GM21423 (cell line): ENCODE data around the gene CSRP2.

Experiments used
- ATAC-seq: cut with Tn5 transposase; IDR thresholded peaks from one replicate; pipeline ENCODE4 v1.9.1; 2021; ENCODE audit warnings: mild to moderate bottlenecking, moderate library complexity; ENCODE audit not compliant: unreplicated experiment

CSRP2 gene

GRCh38 chr12:76864791-76865400 is 13.9 kb downstream of the CSRP2 start:
- peak; percentile 78 for ATAC-seq

DNA sequence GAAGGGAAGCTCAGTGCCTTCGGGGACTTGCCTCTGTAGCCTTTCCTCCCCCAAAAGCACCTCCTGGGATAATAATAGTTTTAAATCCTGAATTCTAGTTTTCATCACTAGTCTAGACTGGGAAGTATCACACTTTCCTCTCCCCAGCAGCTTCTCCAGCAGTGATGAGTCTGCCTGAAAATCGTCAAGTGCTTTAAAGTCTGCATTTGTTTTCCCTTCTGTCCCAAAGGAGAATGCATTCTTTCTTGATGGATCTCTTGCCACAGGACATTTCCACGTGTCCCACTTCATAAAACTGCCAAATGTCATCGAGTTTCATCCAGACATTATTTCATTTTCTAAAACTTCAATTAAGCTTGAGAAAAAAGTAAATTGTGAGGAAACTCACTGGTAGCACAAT is 15.0 kb downstream of the CSRP2 start:
- no peak for ATAC-seq

GRCh38 chr12:76863005-76863670 is 15.7 kb downstream of the CSRP2 start:
- ATAC-seq: no peak

- no peak for ATAC-seq
Observed at GRCh38 chr12:76860256-76860655, 18.6 kb downstream of the CSRP2 start.

DNA sequence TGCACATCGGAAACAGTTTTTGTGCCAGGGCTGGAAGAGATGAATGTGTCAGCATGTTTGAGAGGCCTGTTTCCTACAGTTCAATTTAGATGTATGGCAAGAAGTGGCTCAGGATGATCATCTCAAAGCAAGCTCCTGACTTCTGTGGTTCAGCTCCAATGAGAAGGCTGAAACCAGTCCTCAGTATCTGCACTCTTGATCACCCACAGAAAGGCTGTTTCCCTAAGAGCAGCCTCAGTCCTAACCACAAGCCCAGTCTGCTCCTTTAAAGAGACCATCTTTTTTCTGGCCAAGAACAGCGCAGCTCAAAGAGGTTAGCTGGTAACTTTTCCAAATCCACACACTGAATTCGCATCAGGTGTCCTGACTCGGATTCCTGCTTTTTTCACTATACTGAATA is 19.2 kb downstream of the CSRP2 start:
- no peak for ATAC-seq

DNA sequence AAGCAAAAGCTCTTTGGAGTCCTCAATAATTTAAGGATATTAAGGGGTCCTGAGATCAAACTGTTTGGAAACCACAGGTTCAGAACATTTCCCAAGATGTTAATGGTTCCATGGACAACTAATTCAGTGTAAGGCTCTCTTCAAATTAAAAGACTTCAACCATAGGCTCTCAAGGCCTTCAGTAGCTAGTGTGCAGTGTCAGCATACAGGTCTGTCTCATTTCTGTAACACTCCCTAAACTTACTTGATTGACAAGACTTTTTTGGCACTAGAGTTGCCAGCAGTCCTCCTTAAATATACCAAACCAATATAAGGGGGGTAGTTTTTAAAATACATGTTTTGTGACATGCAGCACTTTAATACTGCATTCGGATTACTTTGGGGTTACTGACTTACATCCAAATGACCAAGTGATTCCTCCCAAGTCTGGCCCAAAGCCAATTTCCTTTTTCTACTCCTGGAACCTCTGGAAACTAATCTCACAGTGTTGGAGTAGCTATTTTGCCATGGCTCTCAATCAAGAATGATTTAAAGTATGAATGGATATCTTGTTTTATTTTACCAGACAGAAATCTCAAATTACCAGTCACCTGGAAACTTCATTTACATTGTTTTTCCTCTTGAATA is 22.7 kb downstream of the CSRP2 start:
- no peak for ATAC-seq

DNA sequence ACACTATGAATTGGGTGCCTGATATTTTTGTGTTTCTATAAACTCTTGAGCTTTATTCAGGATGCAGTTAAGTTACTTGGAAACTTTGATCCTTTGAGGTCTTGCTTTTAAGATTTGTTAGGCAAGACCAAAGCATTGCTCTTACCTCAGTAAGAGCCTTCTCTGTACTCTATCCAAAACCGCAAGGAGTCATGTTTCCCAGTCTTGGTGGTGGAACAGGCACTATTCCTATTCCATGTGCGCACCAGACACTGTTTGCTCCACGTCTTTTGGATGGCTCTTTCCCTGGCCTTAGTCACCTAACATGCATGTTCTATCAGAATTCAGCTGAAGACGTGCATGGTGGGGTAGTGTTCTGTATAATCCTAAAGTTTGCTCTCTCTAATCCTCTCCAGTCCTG is 23.5 kb downstream of the CSRP2 start:
- no peak for ATAC-seq

- ATAC-seq: no peak
Observed at GRCh38 chr12:76852106-76852505, 26.7 kb downstream of the CSRP2 start.

GRCh38 chr12:76848132-76848531 is 30.7 kb downstream of the CSRP2 start:
- no peak for ATAC-seq

- no peak for ATAC-seq
Observed at GRCh38 chr12:76847260-76847659, 31.6 kb downstream of the CSRP2 start.

DNA sequence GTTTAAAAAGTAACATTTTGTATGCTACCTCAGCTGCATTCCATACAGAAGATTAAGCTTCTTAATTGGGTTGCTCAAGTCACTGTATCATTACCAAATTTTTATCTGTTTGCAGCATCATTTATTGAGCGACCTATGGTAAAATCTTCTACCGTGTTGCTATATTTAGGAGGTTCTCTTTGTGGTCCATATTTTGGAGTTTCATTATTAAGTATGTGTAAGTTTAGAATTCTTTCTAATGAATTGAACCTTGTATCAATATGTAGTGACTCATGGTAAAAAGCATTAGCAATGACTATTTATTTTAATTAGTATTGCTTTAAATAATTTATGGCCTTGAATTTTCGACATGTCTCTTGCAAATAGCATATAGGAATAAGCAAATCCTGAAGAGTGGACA is 42.2 kb downstream of the CSRP2 start:
- ATAC-seq: no peak

- no peak for ATAC-seq
Observed at GRCh38 chr12:76830436-76830835, 48.4 kb downstream of the CSRP2 start.

- ATAC-seq: no peak
Observed at GRCh38 chr12:76820888-76821482, 57.8 kb downstream of the CSRP2 start.

GRCh38 chr12:76813972-76814371 is 64.8 kb downstream of the CSRP2 start:
- ATAC-seq: no peak

DNA sequence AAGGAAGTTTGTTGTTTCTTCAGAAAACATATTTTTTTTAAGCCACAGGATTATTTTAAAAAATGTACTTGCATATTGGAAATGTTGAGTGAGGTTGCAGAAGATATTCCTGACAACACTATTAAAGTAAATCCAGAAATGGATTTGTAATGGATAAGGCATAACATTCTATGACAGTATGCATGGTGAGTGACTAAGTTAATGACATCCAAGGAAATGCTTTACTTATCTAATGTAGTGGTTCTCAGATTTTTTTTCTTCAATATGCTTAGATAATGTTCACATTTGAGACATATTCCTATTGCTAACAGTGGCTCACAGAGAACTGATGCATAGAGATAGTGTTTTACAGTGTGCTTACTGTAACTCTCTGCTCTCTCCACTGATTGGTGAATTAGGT is 65.6 kb downstream of the CSRP2 start:
- ATAC-seq: no peak

DNA sequence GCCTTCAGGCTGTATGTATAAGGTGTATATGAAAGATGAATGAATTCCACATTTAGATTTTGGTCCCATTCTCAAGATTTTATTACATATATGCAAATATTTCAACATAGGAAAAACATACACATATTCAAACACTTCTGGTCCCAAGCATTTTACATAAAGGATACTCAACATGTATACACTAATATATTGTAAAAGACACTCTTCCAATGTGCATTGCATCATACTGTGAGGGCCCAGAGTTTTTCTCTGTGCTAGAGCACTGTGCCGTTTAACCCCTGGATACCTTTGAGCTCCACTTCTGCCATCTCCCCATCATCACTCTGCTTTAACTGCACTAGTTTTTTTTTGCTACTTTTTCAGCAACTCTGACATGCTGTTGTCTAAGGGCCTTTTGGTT is 66.8 kb downstream of the CSRP2 start:
- no peak for ATAC-seq

- no peak for ATAC-seq
Observed at GRCh38 chr12:76810671-76811419, 68.0 kb downstream of the CSRP2 start.
